H1 (cell line): ENCODE measurements around the gene ZNF611. TPM values are rescaled to one million over a fixed set of nuclear protein-coding genes. Genes with fewer than 3 reads are reported as not detected.

Source experiments
- CTCF ChIA-PET: fragments of 300-600 bp; sonication (Branson Sonifier 250); formaldehyde crosslinking; loops from one replicate; lab custom pipeline; 2021; ENCODE audit not compliant: partially characterized antibody; lab: Charles Lee
- POLR2A ChIA-PET: fragments of 300-600 bp; sonication (Branson Sonifier 250); formaldehyde crosslinking; loops from one replicate; lab custom pipeline; 2021; ENCODE audit warnings: inconsistent platforms; ENCODE audit not compliant: partially characterized antibody; lab: Charles Lee
- DNase-seq, 2 experiments: peaks; one replicate each; pipeline versions ENCODE4 v3.0.0 to v3.0.0-alpha.2; 2010 to 2022; ENCODE audit warnings: low spot score in 2 of 2, low read depth in 1 of 2, mixed read lengths in 1 of 2
- FAIRE-seq: peaks from 2 replicates; lab custom pipeline; 2011; peaks lifted over from hg19 to GRCh38; lab: Jason Lieb, UNC
- H2AFZ ChIP-seq: 2 replicates; pipeline ENCODE4 v1.8.1; 2012; ENCODE audit warnings: low read length, inconsistent platforms
- H2AK5ac ChIP-seq: 2 replicates; pipeline ENCODE4 v1.6.1; 2013; ENCODE audit warnings: low read depth, low read length
- H2BK120ac ChIP-seq: replicated peaks from 2 replicates; pipeline ENCODE3; 2013; ENCODE audit warnings: low read depth, low read length, inconsistent platforms
- H2BK12ac ChIP-seq: 2 replicates; pipeline ENCODE4 v1.6.1; 2013; ENCODE audit warnings: low read depth, low read length
- H2BK15ac ChIP-seq: 2 replicates; pipeline ENCODE4 v1.6.1; 2013; ENCODE audit warnings: low read length
- H2BK20ac ChIP-seq: 2 replicates; pipeline ENCODE4 v1.6.1; 2013; ENCODE audit warnings: low read length
- H2BK5ac ChIP-seq: 2 replicates; pipeline ENCODE4 v1.6.1; 2013; ENCODE audit warnings: low read depth, low read length
- H3K14ac ChIP-seq: 2 replicates; pipeline ENCODE4 v1.6.1; 2013; ENCODE audit warnings: inconsistent platforms; ENCODE audit not compliant: insufficient read length
- H3K18ac ChIP-seq: 2 replicates; pipeline ENCODE4 v1.6.1; 2013; ENCODE audit warnings: low read length; ENCODE audit errors: extremely low read depth
- H3K23ac ChIP-seq: 2 replicates; pipeline ENCODE4 v1.6.1; 2013; ENCODE audit warnings: inconsistent platforms; ENCODE audit not compliant: insufficient read length
- H3K23me2 ChIP-seq: 2 replicates; pipeline ENCODE4 v1.6.1; 2013; ENCODE audit warnings: low read depth, low read length
- H3K27ac ChIP-seq: 2 replicates; pipeline ENCODE4 v1.6.1; 2011; ENCODE audit warnings: low read depth, low read length, inconsistent platforms
- H3K27me3 ChIP-seq, 4 experiments: replicated peaks in 1 of 4; 1 replicate in 1 of 4; 2 replicates in 3 of 4; pipeline versions ENCODE4 v1.6.1 to v1.8.1; 2011 to 2013; ENCODE audit warnings: low read length in 3 of 4, mild to moderate bottlenecking in 3 of 4, inconsistent platforms in 2 of 4, mixed read lengths in 2 of 4, moderate library complexity in 1 of 4; ENCODE audit not compliant: control insufficient read depth in 3 of 4, insufficient read depth in 3 of 4; ENCODE audit errors: extremely low read depth in 1 of 4
- H3K36me3 ChIP-seq, 4 experiments: 2 replicates each; pipeline versions ENCODE4 v1.6.1 to v1.8.1; 2011 to 2013; ENCODE audit warnings: mild to moderate bottlenecking in 4 of 4, low read length in 3 of 4, moderate library complexity in 2 of 4, control low read depth in 1 of 4, inconsistent platforms in 1 of 4; ENCODE audit not compliant: insufficient read depth in 4 of 4, control insufficient read depth in 2 of 4
- H3K4ac ChIP-seq: replicated peaks from 2 replicates; pipeline ENCODE3; 2013; ENCODE audit warnings: low read length, low read depth, mixed read lengths, inconsistent platforms; ENCODE audit not compliant: insufficient read length
- H3K4me1 ChIP-seq, 4 experiments: replicated peaks in 1 of 4; 1 replicate in 1 of 4; 2 replicates in 3 of 4; pipeline versions ENCODE4 v1.6.1 to v1.8.1; 2011 to 2013; ENCODE audit warnings: low read length in 3 of 4, inconsistent platforms in 2 of 4, mixed read lengths in 1 of 4; ENCODE audit not compliant: insufficient read depth in 4 of 4, control insufficient read depth in 3 of 4
- H3K4me2 ChIP-seq, 2 experiments: 2 replicates each; pipeline versions ENCODE4 v1.6.1 to v1.8.1; 2011 to 2013; ENCODE audit warnings: low read depth in 2 of 2, low read length in 2 of 2, control low read depth in 1 of 2, inconsistent platforms in 1 of 2, mild to moderate bottlenecking in 1 of 2; ENCODE audit not compliant: insufficient read depth in 1 of 2
- H3K4me3 ChIP-seq, 4 experiments: fragments of 200-600, 300-600 bp in 1 of 4; sonication (generic), shearing (Covaris generic), sonication (Bioruptor Twin) in 1 of 4; 2 replicates each; pipeline versions ENCODE4 v1.5.1 to v1.8.1; 2011 to 2016; ENCODE audit warnings: low read length in 4 of 4, low read depth in 3 of 4, control low read depth in 2 of 4, inconsistent platforms in 2 of 4, mild to moderate bottlenecking in 2 of 4, mixed read lengths in 1 of 4, moderate library complexity in 1 of 4; ENCODE audit not compliant: insufficient read depth in 2 of 4; ENCODE audit errors: extremely low read depth in 1 of 4
- H3K56ac ChIP-seq: replicated peaks from 2 replicates; pipeline ENCODE3; 2013; ENCODE audit warnings: low read depth, mild to moderate bottlenecking, mixed read lengths, low read length, inconsistent platforms; ENCODE audit not compliant: insufficient read length
- H3K79me1 ChIP-seq: 2 replicates; pipeline ENCODE4 v1.6.1; 2013; ENCODE audit warnings: low read depth, low read length, control low read depth
- H3K79me2 ChIP-seq, 2 experiments: 2 replicates each; pipeline versions ENCODE4 v1.6.1 to v1.8.1; 2012 to 2013; ENCODE audit warnings: low read length in 2 of 2, mild to moderate bottlenecking in 2 of 2, inconsistent platforms in 1 of 2; ENCODE audit not compliant: insufficient read depth in 2 of 2, control insufficient read depth in 1 of 2
- H3K9ac ChIP-seq, 4 experiments: replicated peaks in 1 of 4; 1 replicate in 1 of 4; 2 replicates in 3 of 4; pipeline versions ENCODE4 v1.6.1 to v1.8.1; 2011 to 2013; ENCODE audit warnings: low read depth in 3 of 4, low read length in 3 of 4, control low read depth in 2 of 4, mild to moderate bottlenecking in 2 of 4, moderate library complexity in 2 of 4, inconsistent platforms in 1 of 4; ENCODE audit errors: extremely low read depth in 1 of 4
- H3K9me3 ChIP-seq, 2 experiments: 2 replicates each; pipeline versions ENCODE4 v1.6.1 to v1.8.1; 2012 to 2013; ENCODE audit warnings: mild to moderate bottlenecking in 2 of 2, moderate library complexity in 2 of 2, control low read depth in 1 of 2, inconsistent platforms in 1 of 2, low read depth in 1 of 2, low read length in 1 of 2, mixed read lengths in 1 of 2; ENCODE audit not compliant: insufficient read depth in 2 of 2
- H4K20me1 ChIP-seq, 2 experiments: replicated peaks in 1 of 2; 2 replicates each; pipeline versions ENCODE3 to v1.8.1; 2011 to 2013; ENCODE audit warnings: inconsistent platforms in 2 of 2, low read length in 2 of 2, mild to moderate bottlenecking in 1 of 2; ENCODE audit not compliant: insufficient read depth in 2 of 2, control insufficient read depth in 1 of 2
- H4K5ac ChIP-seq: 2 replicates; pipeline ENCODE4 v1.6.1; 2013; ENCODE audit warnings: low read length, low read depth, mixed read lengths, inconsistent platforms; ENCODE audit not compliant: insufficient read length
- H4K8ac ChIP-seq: 2 replicates; pipeline ENCODE4 v1.8.0; 2013; ENCODE audit warnings: mild to moderate bottlenecking, moderate library complexity, low read length, inconsistent platforms; ENCODE audit not compliant: insufficient read depth; ENCODE audit errors: extremely low read depth
- H4K91ac ChIP-seq: replicated peaks from 2 replicates; pipeline ENCODE3; 2013; ENCODE audit warnings: low read length, mixed read lengths, inconsistent platforms; ENCODE audit not compliant: insufficient read length
- CBX5 ChIP-seq: fragments of 300-800, 300-1000 bp; sonication (generic); IDR thresholded peaks from 2 replicates; pipeline ENCODE4 v1.7.1; 2016; ENCODE audit warnings: antibody characterized with exemption, low read length, low read depth
- JUND ChIP-seq: IDR thresholded peaks from 2 replicates; pipeline ENCODE4 v1.6.1; 2011; ENCODE audit warnings: mild to moderate bottlenecking, improper control_type of control experiment, low read length
- KDM4A ChIP-seq: IDR thresholded peaks from one replicate; pipeline ENCODE4 v1.7.1; 2012; ENCODE audit warnings: low read depth, mild to moderate bottlenecking, moderate library complexity, low read length, inconsistent platforms; ENCODE audit not compliant: severe bottlenecking
- RBBP5 ChIP-seq: IDR thresholded peaks from 2 replicates; pipeline ENCODE4 v1.7.1; 2012; ENCODE audit warnings: low read depth, mild to moderate bottlenecking, inconsistent platforms, low read length, moderate library complexity, borderline replicate concordance
- YY1 ChIP-seq: IDR thresholded peaks from 2 replicates; pipeline ENCODE4 v1.6.1; 2011; ENCODE audit warnings: low read depth, mild to moderate bottlenecking, low read length
- WGBS, 2 experiments: shearing (Covaris generic) in 1 of 2; methylation state at CpG; one replicate each; pipeline versions ENCODE4 v1.1.6 to v1.1.7; 2013 to 2015; ENCODE audit warnings: low lambda C conversion rate in 2 of 2, mixed read lengths in 2 of 2, inconsistent platforms in 1 of 2, low coverage in 1 of 2, missing lambda C conversion rate in 1 of 2; ENCODE audit not compliant: insufficient replicate concordance in 2 of 2, insufficient coverage in 1 of 2, insufficient read length in 1 of 2; ENCODE audit errors: extremely low coverage in 1 of 2, missing lambda C conversion rate in 1 of 2; 5-methylcytosine and 5-hydroxymethylcytosine counted together
- polyA plus RNA-seq, 7 experiments: library from polyadenylated mRNA; depleted of rRNA in 3 of 7; stranded (reverse) in 5 of 7; unstranded in 2 of 7; fragments of >200 nt in 5 of 7; fragments of 200-250 nt in 2 of 7; gene quantifications; 1 replicate in 5 of 7; 2 replicates in 1 of 7; 4 replicates in 1 of 7; pipeline versions ENCODE4 v1.2.1 to v1.2.3, GENCODE V29; 2011 to 2013; ENCODE audit warnings: missing spikeins in 2 of 7, mixed read lengths in 2 of 7
- total RNA-seq: library from RNA; stranded (reverse); fragmentation: NEBNext Ultra II Directional; extraction: Animal tissue kit (Norgen Biotek cat#: 25700); gene quantifications from 2 replicates; pipeline ENCODE4 v1.2.1, GENCODE V29; 2021

The ZNF611 gene
- total and polyA plus RNA-seq, 2 of the 8 experiments (the other 6 are each of a cell fraction or from before 2014, with no cell fraction given) = 1.9 to 19.0 TPM

- H3K27ac ChIP-seq = no peak overlapping the region
- CTCF ChIA-PET = interaction anchor here (0.6 to 1.0 kb wide), 3 partner anchors 51 to 1534 kb away, joined by 3 read pairs; no protein-coding TSS in a partner anchor
- no peak overlapping the region for H2BK20ac ChIP-seq
- no peak overlapping the region for H2AK5ac ChIP-seq
- H3K9me3 ChIP-seq = no peaks in the 10 kb centered on the region
- no peak for DNase-seq
- H3K9ac ChIP-seq = no peak overlapping the region
- H3K4me2 ChIP-seq = peak overlapping the region in 1 of 2 experiments; percentile 26; a peak in 1 of 4 replicates
- TF ChIP-seq RBBP5 (no peak), JUND (no peak), YY1 (no peak), CBX5 (no peak), KDM4A (no peak)
- H3K79me2 ChIP-seq = no peaks in the 10 kb centered on the region
- H2BK12ac ChIP-seq = no peak overlapping the region
- no peak overlapping the region; the same call in 1 of the 2 replicates for H2BK5ac ChIP-seq
- peaks cover 0 to 2% of the 10 kb centered on the region in 2 experiments for H4K20me1 ChIP-seq
- no peak overlapping the region for H3K23ac ChIP-seq
- H3K4me3 ChIP-seq = no peak overlapping the region
- no peak overlapping the region for H3K18ac ChIP-seq
- peaks cover 0 to 12% (median 5%) of the 10 kb centered on the region in 4 experiments; a peak in 4 of 7 replicates for H3K4me1 ChIP-seq
- POLR2A ChIA-PET = interaction anchor here (0.5 kb wide), 1 partner anchor 44 kb away, joined by 3 read pairs; no protein-coding TSS in a partner anchor
- H3K14ac ChIP-seq = no peak overlapping the region
- no peak overlapping the region for H4K8ac ChIP-seq
- H2BK120ac ChIP-seq = no peak overlapping the region
- no peaks in the 10 kb centered on the region; the same call in 1 of the 2 replicates for H3K23me2 ChIP-seq
- no peak overlapping the region for H2AFZ ChIP-seq
- peak overlapping the region; percentile 49 for H3K4ac ChIP-seq
- H2BK15ac ChIP-seq = no peak overlapping the region
- no peak overlapping the region for H4K91ac ChIP-seq
- no peaks in the 10 kb centered on the region for H3K79me1 ChIP-seq
- WGBS, 2 experiments = 63% methylated on average over 4 of the region's 5 CpGs; no CpG with 5 or more reads in 1 of the 2 experiments
- no peaks in the 10 kb centered on the region for H3K36me3 ChIP-seq
- H3K27me3 ChIP-seq = no peaks in the 10 kb centered on the region
- no peak for FAIRE-seq
- H4K5ac ChIP-seq = peak overlapping the region; percentile 22
- no peak overlapping the region for H3K56ac ChIP-seq
Measured at GRCh38 chr19:52664461-52664860, 70.4 kb downstream of the ZNF611 start.
